OCI-LY1 (cell line): ENCODE results near the gene ZNHIT2.

Experiments
- CTCF ChIP-seq: fragments of 200-600 bp; sonication (generic), shearing (Covaris generic); IDR thresholded peaks from 2 replicates; pipeline ENCODE4 v1.5.1; 2017; ENCODE audit warnings: mild to moderate bottlenecking, antibody characterized with exemption, low read length, moderate library complexity, mixed read lengths
- EZH2 ChIP-seq: fragments of 200-600 bp; sonication (generic), shearing (Covaris generic); IDR thresholded peaks from 2 replicates; pipeline ENCODE4 v1.8.0; 2017; ENCODE audit warnings: borderline replicate concordance, mixed run types, mild to moderate bottlenecking, antibody characterized with exemption, low read length, moderate library complexity, mixed read lengths

- TF ChIP-seq CTCF = no peak
- no peak for TF ChIP-seq EZH2
These were observed 20.6 kb downstream of the ZNHIT2 start for GRCh38 chr11:65096926-65097325.
